HFFc6 (cell line): ENCODE data around the gene PPP3CA. TPM values are rescaled to one million over a fixed set of nuclear protein-coding genes. Genes with fewer than 3 reads are reported as not detected.
"Not testable (repeated sequence)": the region's sequence is repeated elsewhere in the genome, so short reads cannot be mapped to it uniquely, and the experiment has no call there.

Source experiments
- DNase-seq: peaks from one replicate; pipeline ENCODE4 v3.0.0-alpha.2; 2018
- H3K27ac Mint-ChIP-seq: 2 replicates; pipeline ENCODE4 v1.8.0; 2020; ENCODE audit warnings: mild to moderate bottlenecking, mixed read lengths
- H3K27me3 Mint-ChIP-seq: 2 replicates; pipeline ENCODE4 v1.8.0; 2021; ENCODE audit warnings: mild to moderate bottlenecking, moderate library complexity, mixed read lengths; ENCODE audit not compliant: insufficient read depth
- H3K36me3 Mint-ChIP-seq: 2 replicates; pipeline ENCODE4 v1.8.0; 2021; ENCODE audit warnings: low read depth, mixed read lengths
- H3K4me1 Mint-ChIP-seq: 2 replicates; pipeline ENCODE4 v1.8.0; 2020; ENCODE audit warnings: low read depth, mixed read lengths
- H3K4me3 Mint-ChIP-seq: 2 replicates; pipeline ENCODE4 v1.8.0; 2020; ENCODE audit warnings: mild to moderate bottlenecking, moderate library complexity, mixed read lengths
- H3K9me3 Mint-ChIP-seq: 2 replicates; pipeline ENCODE4 v1.8.0; 2020; ENCODE audit warnings: mild to moderate bottlenecking, mixed read lengths
- CTCF ChIP-seq: fragments of 200-600 bp; sonication (generic); IDR thresholded peaks from 2 replicates; pipeline ENCODE4 v1.5.0; 2021; ENCODE audit warnings: antibody characterized with exemption, mild to moderate bottlenecking
- total RNA-seq, 6 experiments: library from RNA; stranded (reverse); fragmentation: NEBNext Ultra II Directional; extraction: Animal tissue kit (Norgen Biotek cat#: 25700); gene quantifications; 2 replicates in 1 of 6; 3 replicates in 5 of 6; pipeline ENCODE4 v1.2.3, GENCODE V29; 2021

PPP3CA gene
- total RNA-seq, 6 experiments from 2014 or later, result 45.9 to 59.6 (median 55.0) TPM

- H3K36me3 Mint-ChIP-seq, result peaks cover 5% of the 10 kb centered on the region; the same call in 1 of the 2 replicates
- H3K4me3 Mint-ChIP-seq, result no peak overlapping the region
- no peak overlapping the region for H3K27ac Mint-ChIP-seq
- H3K27me3 Mint-ChIP-seq, result no peaks in the 10 kb centered on the region
- TF ChIP-seq CTCF, result no peak
- no peaks in the 10 kb centered on the region for H3K9me3 Mint-ChIP-seq
- peaks cover 26% of the 10 kb centered on the region for H3K4me1 Mint-ChIP-seq
- DNase-seq, result no peak
Measured at GRCh38 chr4:101141855-101142254, 205.5 kb downstream of the PPP3CA start.

- peaks cover 28% of the 10 kb centered on the region for H3K4me1 Mint-ChIP-seq
- no peak for TF ChIP-seq CTCF
- H3K27me3 Mint-ChIP-seq, result no peaks in the 10 kb centered on the region
- no peak for DNase-seq
- H3K27ac Mint-ChIP-seq, result no peak overlapping the region
- no peaks in the 10 kb centered on the region for H3K9me3 Mint-ChIP-seq
- H3K4me3 Mint-ChIP-seq, result no peak overlapping the region
- peaks cover 8% of the 10 kb centered on the region; the same call in 1 of the 2 replicates for H3K36me3 Mint-ChIP-seq
Measured at GRCh38 chr4:101141230-101141629, 206.1 kb downstream of the PPP3CA start.

GRCh38 chr4:101140228-101140627 is 207.1 kb downstream of the PPP3CA start:
- Mint-ChIP-seq H3K36me3 (peaks cover 5% of the 10 kb centered on the region; the same call in 1 of the 2 replicates), H3K4me1 (peaks cover 34% of the 10 kb centered on the region), H3K27me3 (no peaks in the 10 kb centered on the region), H3K27ac (peak overlapping the region; percentile 16; the same call in 1 of the 2 replicates), H3K9me3 (no peaks in the 10 kb centered on the region), H3K4me3 (no peak overlapping the region)
- no peak for DNase-seq
- no peak for TF ChIP-seq CTCF

- no peak for TF ChIP-seq CTCF
- Mint-ChIP-seq H3K27me3 (no peaks in the 10 kb centered on the region), H3K4me3 (no peak overlapping the region), H3K4me1 (peaks cover 30% of the 10 kb centered on the region), H3K36me3 (peaks cover 22% of the 10 kb centered on the region), H3K27ac (no peak overlapping the region), H3K9me3 (peaks cover 13% of the 10 kb centered on the region; the same call in 1 of the 2 replicates)
- DNase-seq, result no peak
Measured at GRCh38 chr4:101136373-101137370, 210.7 kb downstream of the PPP3CA start.

GRCh38 chr4:101135371-101136010 is 211.8 kb downstream of the PPP3CA start:
- Mint-ChIP-seq H3K27ac (no peak overlapping the region), H3K27me3 (no peaks in the 10 kb centered on the region), H3K4me1 (peaks cover 20% of the 10 kb centered on the region), H3K36me3 (peaks cover 22% of the 10 kb centered on the region), H3K4me3 (no peak overlapping the region; the same call in 1 of the 2 replicates), H3K9me3 (peaks cover 13% of the 10 kb centered on the region; the same call in 1 of the 2 replicates)
- no peak for TF ChIP-seq CTCF
- DNase-seq, result no peak

GRCh38 chr4:101131058-101131457 is 216.3 kb downstream of the PPP3CA start:
- H3K4me3 Mint-ChIP-seq, H3K27me3 Mint-ChIP-seq, DNase-seq, H3K27ac Mint-ChIP-seq: not testable (repeated sequence)
- peaks cover 13% of the 10 kb centered on the region; the same call in 1 of the 2 replicates for H3K9me3 Mint-ChIP-seq
- H3K4me1 Mint-ChIP-seq, result peaks cover 26% of the 10 kb centered on the region
- H3K36me3 Mint-ChIP-seq, result peaks cover 25% of the 10 kb centered on the region

- Mint-ChIP-seq H3K9me3 (peaks cover 11% of the 10 kb centered on the region; the same call in 1 of the 2 replicates), H3K4me1 (peaks cover 32% of the 10 kb centered on the region), H3K36me3 (peaks cover 15% of the 10 kb centered on the region)
- H3K27ac Mint-ChIP-seq, DNase-seq, H3K4me3 Mint-ChIP-seq, H3K27me3 Mint-ChIP-seq: not testable (repeated sequence)
Measured at GRCh38 chr4:101128898-101129297, 218.4 kb downstream of the PPP3CA start.
